ENCODE data around the gene PLCB4.
"Not testable (repeated sequence)": the region's sequence is repeated elsewhere in the genome, so short reads cannot be mapped to it uniquely, and the experiment has no call there.

The PLCB4 gene

DNA sequence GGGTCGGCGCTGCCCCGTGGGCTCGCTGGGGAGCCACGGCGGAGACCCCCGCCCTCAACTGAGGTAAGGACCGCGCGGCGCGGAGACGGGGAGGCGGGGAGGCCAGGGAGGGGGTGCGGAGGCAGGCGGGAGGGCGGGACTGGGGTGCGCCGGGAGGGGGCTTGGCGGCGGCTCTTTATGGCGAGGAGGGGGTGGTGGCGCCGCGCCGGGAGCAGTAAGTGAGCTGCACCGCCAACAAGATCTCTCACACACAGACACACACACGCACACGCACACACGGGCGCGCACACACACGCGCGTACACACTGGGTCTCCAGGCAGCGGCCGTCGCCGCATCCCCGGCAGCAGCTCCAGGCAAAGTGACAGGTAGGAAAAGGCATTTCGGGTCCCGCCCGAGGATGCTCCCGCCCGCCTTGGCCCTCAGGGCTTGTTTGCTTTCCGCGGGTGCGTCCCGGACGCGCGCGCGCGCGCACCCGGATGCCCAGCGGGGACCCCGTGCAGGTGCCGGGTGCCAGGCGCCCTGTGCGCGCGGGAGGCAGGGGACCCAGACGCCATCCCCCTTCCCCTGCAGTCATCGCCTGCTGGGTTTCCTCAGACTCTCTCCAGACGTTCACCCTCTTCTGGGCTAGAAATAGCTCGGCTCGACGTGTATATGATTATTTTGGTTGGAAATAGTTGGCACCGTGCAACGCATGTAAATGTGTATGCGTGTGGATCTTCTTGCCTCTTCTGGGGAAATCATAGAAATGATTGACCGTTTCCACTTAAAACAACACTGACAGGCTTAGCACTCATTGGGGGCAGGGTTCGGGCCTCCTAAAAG lies at the start of gene PLCB4:
TSS of gene PLCB4 (plus strand) at position 247 of the 823 bp plus-strand sequence. CDS start 238,728 bp downstream, outside the sequence.
- DNase-seq (ENCODE audit: low spot score): peak; percentile 58

DNA sequence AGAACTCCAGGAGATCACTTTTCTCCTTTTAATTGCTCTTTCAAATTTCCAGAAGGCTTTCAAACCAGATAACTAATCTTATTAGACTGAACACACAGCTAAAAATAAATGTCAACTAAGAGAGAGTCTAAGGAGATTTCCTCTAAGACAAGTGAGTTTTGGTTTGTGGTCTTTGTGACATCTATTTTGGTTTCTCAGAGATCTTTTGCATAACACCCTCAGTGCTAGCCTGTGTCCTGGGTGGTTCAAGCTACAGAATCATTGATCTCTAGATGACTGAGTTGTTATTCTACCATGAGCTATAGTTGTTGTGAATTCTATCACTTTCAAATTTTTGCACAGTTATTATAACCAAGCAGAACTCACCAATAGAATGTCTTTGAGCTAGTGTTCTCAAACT lies 49.1 kb upstream of the PLCB4 start:
- no peak for DNase-seq (ENCODE audit: low spot score)

DNA sequence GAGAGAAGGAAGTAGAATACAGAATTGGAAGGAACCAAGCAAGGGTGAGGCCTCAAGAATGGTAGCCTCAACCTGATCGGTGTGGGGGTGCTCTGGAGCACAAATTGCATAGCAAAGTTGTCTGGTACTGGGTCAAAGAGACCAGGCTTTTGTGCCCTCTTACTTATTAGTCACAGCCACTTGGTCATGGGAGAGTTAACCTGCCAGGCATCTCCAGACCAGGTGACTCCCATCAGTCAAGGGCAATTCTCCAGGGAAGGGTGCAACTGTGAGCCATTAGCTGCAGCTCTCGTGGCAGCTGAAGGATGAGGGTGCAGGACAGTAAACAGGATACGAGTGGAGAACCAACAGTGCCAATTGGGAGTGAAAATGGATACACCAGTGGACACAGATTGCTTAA lies 47.7 kb upstream of the PLCB4 start:
- no peak for DNase-seq (ENCODE audit: low spot score)

DNA sequence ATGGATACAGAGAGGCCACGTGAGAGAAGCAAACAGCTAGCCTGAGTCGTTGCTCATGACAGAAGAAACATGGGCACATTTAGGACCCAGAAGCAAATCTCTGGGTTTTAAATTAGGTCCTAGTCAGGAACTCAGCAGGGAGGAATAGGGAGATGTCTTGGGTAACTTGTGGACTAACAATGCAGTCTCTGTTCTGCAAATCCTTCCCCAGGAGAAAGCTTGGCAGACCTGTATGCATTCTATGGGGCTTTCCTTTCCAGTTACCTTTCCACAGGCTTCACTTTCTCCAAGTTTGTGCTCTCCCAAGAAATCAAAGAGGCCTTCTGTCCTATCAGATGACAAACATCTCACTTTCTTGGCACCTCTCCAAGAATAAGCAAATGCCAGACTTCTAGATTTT lies 47.2 kb upstream of the PLCB4 start:
- DNase-seq (ENCODE audit: low spot score): no peak

DNA sequence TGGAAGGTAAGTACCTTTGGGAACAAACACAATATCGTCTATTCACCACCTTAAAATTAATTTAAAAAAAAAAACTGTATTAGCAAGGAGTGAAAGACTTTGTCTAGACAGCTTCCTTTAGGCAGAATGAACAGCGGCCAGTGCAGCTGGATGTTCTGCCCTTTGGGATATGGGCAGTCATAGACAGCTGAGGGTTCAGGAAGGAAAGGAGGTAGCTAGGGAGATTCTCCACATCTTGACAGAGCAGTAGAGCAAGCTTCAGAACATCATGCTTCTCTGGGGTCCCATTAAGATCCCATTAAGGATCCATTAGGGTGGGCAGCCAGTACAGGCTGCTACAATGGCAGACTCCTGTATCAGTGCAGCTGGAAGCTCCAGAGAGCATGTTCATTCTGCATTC lies 46.5 kb upstream of the PLCB4 start:
- DNase-seq (ENCODE audit: low spot score): no peak

DNA sequence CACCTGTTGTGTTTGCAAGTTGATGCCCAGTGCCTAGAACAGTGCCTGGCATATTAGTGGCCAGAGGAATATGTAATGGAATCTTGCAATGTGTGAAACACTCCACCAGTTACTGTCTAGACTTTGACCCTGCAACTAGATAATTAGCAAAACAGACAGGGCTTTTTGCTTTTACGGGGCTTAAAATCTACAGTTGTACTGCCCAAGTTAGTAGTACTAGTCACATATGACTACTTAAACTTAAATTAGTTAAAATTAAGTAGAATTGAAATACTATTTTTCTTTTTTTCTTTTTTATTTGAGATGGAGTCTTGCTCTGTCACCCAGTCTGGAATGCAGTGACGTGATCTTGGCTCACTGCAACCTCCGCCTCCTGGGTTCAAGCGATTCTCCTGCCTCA lies 44.3 kb upstream of the PLCB4 start:
- DNase-seq (ENCODE audit: low spot score): no peak

DNA sequence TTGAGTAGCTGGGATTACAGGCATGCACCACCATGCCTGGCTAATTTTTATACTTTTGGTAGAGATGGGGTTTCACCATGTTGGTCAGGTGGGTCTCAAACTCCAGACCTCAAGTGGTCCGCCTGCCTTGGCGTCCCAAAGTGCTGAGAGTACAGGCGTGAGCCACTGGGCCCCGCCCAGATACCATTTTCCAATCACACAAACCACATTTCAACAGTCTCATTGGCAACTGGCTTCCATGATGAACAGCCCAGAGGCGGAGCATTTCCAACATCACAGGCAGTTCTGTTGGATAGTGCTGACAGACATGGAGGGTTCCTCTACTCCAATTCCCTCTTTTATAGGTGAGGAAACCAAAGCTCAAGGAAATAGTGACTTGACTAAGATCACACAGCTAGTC lies 43.9 kb upstream of the PLCB4 start:
- DNase-seq (ENCODE audit: low spot score): no peak

DNA sequence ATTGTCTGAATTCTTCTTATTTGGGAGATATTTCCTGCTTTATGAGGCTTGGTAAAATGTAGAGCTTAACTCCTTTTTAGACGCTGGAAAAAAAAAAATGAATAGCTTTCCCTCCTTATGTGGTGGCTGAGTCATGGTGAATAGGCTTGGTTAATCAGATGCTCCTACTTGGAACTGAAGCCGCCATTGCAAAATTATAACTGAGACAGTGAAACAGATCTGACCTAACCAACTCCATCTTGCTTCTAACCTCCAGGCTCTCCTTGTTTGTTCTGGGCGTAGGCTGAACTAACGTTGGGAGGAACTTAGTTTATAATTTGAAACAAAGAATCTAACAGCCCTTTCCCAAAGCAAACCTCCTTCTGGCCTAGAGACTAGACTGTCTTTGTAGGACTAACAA lies 43.2 kb upstream of the PLCB4 start:
- no peak for DNase-seq (ENCODE audit: low spot score)

DNA sequence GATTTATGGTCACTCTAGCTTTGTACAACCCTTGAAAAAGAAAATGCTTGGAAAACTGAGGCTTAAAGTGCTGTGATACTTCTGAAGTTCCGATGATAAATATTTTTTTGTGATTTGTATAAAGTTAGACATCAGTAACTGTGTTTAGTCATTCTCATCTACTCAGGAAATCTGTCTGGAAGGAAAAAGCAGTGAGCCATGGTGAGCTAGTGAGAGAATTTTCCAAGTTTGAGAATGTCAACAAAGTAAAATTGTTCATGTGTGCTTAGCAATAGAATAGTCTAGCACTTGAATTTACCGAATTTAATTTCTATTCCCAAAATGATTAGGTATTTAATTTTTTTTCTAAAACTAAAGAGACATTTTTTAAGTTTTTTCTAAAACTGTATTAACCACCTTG lies 41.3 kb upstream of the PLCB4 start:
- DNase-seq (ENCODE audit: low spot score): no peak

DNA sequence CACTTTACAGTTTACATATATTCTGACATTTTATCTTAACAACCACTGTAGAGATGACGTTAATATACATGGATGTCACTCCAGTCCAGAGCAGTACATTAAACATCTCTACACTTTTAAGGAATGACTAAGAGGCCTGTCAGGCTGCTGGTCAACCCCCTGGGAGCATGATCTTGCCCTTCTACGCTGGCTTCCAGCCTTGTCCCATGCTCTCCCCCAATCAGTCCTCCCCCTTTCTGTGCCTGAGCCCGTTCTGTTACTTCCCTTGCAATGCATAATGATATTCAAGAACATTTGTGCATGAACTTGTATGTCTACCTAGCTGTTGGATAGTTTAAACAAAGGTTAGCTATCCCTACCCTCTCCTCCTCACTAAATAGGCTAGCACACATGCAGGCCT lies 40.5 kb upstream of the PLCB4 start:
- DNase-seq (ENCODE audit: low spot score): peak; percentile 23

DNA sequence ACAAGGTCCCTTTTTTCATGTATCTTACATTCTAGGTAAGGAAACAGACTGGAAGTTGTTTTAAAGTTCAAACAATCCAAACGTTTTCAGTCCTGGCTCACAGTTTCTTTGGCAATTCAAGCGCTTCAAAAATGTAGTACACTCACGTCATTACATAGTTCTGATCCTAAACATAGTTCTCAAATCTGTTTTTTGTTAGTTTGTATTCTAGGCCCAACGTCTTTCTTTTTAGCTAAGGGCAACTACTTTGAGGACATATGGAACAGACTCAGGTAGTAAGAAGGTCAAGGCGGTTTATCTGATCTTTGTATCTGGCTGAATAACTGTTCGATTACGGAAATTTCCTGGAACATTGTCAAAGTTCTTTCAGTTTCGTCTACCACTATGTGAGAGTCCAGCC lies 36.9 kb upstream of the PLCB4 start:
- no peak for DNase-seq (ENCODE audit: low spot score)

DNA sequence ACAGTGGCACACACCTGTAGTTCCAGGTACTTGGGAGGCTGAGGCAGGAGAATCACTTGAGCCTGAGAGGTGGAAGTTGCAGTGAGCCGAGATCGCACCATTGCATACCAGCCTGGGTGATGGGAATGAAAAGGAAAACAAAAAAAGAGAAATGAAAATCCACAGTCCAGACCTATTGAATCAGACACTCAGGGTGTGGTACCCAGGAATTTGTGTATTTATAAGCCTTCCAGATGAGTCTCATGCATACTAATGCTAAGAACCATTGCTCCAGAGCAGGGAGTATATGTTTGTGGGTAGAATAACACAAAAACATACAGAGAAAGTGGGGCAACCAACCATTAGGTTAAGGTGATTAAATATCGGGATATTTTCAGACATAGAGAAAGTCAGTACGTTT lies 36.1 kb upstream of the PLCB4 start:
- no peak for DNase-seq (ENCODE audit: low spot score)

DNA sequence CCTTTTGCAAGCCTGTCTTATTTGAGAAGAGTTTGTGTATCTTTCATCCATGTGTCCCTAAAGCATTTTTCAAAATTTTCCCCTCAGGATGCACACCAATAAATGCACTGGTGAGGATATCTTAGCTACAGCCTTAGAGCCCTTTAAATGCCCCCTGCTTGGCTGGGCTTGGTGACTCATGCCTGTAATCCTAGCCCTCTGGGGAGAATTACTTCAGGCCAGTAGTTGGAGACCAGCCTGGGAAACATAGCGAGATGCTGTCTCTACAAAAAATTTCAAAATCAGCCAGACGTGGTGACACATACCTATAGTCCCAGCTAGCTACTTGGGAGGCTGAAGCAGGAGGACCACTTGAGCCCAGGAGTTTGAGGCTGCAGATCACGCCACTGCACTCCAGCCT lies 33.8 kb upstream of the PLCB4 start:
- peak; percentile 26 for DNase-seq (ENCODE audit: low spot score)

DNA sequence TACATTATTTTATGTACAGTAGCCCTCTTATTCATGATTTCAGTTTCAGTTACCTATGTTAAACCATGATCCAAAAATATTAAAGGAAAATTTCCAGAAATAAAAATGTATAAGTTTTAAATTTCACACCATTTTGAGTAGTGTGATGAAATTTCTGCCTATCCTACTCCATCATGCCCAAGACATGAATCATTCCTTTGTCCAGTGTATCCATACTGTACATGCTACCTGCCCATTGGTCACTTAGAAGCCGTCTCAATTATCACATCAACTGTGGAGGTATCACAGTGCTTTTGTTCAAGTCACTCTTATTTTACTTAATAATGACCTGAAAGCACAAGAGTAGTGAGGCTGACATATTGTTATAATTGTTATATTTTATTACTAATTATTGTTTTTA lies 32.3 kb upstream of the PLCB4 start:
- DNase-seq (ENCODE audit: low spot score): no peak

DNA sequence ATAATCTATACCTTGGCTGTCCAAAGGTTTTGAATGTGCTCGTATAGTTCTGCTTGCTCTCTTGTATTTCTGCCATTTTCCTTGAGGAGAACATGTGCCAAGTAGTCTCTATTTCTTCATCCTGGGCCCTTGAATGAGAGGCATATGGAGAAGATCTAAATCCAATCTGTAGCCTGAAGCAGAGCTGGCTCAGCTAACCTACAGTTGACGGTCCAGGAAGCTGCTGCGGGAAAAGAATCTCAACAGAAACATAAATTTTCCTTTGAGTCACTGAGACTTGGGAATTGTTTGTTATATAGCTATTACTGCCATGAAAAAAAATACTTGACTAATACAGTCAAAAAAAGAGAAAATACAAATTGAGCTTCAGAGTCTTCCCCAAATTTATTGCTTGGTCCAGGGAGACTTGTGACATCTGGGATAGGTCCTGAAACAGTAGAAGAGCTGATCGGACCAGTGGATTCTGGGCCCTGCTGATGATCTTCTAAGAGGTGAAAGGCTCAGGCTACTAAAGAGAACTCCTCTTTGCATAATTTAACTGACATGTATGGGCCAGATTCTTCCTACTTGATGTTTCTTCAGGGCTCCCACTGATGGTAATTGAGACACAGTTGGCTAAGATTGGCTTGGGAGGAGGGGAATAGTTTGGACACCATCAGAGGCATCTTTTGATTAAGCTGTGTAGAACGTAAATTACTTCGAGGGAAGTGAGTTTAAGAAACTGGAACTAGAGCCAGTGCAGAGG lies 29.9 kb upstream of the PLCB4 start:
- no peak for DNase-seq (ENCODE audit: low spot score)

DNA sequence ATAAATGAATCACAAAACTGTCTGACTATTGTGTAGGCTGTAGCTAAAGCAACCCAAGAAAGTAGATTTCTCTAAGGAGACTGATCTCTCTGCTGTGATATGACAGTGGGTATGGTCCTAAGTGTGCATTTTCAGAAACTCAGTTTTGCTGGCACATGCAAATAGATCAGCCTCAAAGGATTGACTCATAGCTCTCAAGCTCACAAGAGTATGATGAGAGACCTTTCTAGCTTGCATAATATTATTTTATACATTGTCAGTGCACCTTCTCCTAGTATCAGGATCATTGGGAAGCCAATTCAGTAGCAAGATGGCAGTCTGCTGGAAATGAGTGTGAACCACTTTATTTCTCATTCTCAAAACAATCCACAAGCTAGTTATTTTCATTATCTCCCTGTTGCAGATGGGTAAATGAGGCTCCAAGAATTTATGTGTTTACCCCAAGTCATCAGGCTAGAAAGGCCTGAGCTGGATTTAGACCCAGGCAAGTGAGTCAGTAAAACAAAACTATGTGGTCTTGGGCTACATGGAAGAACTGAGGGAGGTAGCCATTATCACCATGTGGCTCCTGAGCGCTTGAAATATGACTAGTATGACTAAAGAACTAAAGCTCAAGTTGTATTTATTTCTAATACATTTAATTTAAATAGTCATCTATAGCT lies 27.9 kb upstream of the PLCB4 start:
- no peak for DNase-seq (ENCODE audit: low spot score)

DNA sequence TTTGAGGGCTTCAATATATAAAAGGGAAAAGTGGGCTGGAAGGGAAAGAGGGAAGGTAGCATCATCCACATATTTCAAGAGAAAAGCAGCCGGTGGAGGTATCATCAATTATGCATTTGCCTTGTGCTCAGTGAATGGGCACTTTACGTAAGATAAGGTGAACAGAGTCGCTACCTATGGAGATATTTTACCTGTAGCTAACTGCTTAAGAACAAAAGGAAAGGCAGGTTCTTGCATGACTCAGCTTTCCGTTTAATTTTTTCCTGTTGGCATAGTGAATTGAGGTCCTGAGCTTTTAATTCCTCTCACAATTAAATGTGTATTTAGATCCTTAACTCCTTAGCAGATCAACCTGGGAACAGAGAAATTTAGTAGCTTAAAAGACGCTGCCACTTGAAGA lies 25.5 kb upstream of the PLCB4 start:
- DNase-seq (ENCODE audit: low spot score): no peak

DNA sequence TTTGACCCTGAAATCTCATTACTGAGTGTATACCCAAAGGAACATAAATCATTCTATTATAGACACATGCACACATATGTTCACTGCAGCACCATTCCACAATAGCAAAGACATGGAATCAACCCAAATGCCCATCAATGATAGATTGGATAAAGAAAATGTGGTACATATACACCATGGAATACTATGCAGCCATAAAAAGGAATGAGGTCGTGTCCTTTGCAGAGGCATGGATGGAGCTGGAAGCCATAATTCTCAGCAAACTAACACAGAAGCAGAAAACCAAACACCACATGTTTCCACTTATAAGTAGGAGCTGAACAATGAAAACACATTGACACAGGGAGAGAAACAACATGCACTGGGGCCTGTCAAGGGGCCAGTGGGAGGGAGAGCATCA lies 21.0 kb upstream of the PLCB4 start:
- not testable (repeated sequence) for DNase-seq (ENCODE audit: low spot score)

DNA sequence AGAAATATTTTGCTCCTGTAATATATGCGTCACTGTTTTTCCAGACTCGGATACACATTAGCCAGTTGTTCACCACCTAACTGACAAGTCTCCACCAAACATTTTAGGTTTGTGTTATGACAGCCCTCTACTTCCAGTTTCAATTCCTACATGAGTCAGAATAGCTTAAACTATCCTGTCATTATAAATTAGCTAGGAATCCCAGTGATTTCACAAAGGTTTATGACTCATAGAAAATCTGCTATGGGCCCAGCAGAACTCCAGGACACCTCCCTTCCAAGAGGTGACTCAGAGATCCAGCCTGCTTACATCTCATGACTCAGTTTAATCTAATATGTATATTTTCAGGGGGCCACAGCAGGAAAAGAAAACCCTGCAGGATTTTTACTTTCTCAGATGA lies 17.4 kb upstream of the PLCB4 start:
- peak; percentile 75 for DNase-seq (ENCODE audit: low spot score)

DNA sequence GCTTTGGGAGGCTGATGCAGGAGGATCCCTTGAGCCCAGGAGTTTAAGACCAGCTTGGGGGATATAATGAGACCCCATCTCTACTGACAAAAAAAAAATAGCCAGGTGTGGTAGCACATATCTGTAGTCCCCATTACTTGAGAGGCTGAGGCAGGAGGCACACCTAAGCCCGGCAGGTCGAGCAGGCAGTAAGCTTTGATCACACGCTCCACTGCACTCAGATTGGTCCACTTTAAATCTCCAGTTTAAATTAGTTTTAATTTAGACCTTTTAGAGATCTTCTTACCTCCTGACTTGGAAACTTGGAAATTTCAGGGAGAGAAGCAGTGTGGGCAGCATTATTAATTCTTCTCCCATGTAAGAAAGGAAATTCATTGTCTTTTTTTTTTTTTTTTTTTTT lies 16.8 kb upstream of the PLCB4 start:
- DNase-seq (ENCODE audit: low spot score): no peak

DNA sequence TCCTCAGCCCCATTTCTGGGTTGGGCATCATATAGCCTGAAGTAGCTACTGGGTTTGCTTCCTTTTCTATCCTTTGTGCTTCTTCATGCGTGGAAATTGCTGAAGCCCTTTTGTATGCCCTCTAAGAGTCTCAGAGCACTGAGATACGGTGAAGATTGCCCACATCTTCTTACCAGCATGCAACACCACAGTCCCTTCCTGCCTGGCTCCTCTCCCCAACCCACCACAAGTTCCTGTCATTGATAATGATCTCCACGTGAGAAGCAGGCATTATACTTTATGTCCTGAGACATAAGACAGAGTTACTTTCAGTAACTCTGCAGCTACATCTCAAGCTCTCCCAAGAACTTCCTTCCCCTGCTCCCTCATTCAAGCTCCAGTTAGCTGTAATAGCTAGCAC lies 15.8 kb upstream of the PLCB4 start:
- DNase-seq (ENCODE audit: low spot score): no peak

DNA sequence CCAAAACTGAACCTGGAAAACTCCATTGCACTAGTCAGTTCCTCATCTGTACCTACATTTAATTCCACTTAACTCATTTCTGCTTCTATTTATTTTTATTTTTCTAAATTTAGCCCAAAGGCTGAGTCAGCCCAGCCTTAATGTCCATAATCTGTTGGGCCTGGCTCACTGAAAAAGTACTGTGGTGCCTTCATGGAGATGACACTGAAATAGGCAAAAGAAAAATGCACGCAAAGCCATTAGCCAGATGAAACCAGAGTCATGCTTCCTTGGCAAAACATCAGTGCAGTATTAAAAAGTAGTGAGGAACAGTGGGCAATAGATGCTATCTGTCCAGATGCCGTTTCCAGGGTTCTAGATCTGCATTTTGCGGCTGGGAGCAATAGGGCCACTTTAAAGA lies 14.7 kb upstream of the PLCB4 start:
- DNase-seq (ENCODE audit: low spot score): peak; percentile 32

DNA sequence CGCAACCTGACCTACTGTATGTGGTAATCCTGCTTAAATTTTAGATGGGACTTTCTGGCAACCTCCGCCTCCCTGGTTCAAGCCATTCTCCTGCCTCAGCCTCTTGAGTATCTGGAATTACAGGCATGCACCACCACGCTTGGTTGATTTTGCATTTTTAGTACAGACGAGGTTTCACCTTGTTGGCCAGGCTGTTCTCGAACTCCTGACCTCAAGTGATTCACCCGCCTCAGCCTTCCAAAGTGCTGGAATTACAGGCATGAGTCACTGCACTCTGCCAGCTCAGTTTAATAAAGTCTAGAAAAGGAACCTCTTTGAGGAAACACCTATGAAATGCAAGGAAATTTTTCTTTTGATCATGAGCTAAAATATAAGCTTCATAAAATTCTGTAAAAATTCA lies 9.0 kb upstream of the PLCB4 start:
- DNase-seq (ENCODE audit: low spot score): no peak

Measured in hepatic stellate cell (primary cell).